RPMI8226 (cell line): ENCODE results near the gene MICOS13.
"Not testable (repeated sequence)": the region's sequence is repeated elsewhere in the genome, so short reads cannot be mapped to it uniquely, and the experiment has no call there.

Source experiments
- DNase-seq: peaks from one replicate; pipeline ENCODE4 v3.0.0-alpha.2; 2015

MICOS13 gene, protein sequence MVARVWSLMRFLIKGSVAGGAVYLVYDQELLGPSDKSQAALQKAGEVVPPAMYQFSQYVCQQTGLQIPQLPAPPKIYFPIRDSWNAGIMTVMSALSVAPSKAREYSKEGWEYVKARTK

DNA sequence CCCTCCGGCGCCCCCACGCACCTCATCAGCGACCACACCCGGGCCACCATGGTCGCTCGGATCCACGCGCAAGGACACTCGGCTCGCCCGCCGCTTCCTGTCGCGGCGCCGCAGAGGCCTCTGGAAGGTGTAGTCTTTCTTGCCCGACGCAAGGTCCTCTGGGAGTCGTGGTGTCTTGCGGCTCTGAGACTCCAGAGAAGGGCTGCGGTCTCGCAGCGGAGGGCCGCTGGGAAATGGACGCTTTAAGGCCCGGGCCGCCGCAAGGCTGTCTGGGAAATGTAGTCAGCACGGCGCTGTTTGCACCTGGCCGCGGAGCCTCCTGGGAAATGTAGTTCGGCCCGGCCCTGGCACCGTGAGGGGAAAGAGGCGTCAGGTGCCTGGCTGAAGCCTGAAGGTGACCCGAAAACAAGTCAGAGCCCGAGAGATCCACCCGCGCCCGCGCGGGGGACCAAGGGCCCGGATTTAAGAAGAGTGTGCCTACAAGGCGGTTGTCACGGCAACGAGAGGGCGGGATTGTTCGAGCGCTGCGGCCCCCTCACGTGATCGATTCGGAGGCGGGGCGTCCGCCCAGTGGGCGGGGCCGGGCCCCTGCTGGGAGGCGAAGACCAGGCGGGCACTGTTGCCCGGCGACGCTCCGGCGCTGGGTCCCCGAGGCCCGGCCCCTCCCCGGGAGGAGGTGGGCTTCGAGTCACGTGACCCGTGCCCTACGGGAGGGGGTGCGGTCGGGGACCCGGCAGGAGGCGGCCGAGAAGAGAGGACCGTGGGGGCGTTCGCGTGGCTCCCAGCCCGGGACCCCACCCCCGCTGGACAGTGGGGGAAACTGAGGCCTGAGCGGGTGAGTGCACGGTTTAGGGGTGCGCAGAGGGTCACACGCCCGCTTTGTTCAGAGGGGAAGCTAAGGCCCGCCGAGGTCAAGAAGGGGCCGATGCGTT, at the start of gene MICOS13, which contains the start of gene HSD11B1L:
Gene MICOS13 (minus strand): TSS at position 80 of the 932 bp plus-strand sequence. CDS start 30 bp downstream, at position 50.
Gene HSD11B1L (plus strand): TSS at position 591 of the 932 bp plus-strand sequence. CDS start 3,806 bp downstream, outside the sequence.
- peak; percentile 99 for DNase-seq

DNA sequence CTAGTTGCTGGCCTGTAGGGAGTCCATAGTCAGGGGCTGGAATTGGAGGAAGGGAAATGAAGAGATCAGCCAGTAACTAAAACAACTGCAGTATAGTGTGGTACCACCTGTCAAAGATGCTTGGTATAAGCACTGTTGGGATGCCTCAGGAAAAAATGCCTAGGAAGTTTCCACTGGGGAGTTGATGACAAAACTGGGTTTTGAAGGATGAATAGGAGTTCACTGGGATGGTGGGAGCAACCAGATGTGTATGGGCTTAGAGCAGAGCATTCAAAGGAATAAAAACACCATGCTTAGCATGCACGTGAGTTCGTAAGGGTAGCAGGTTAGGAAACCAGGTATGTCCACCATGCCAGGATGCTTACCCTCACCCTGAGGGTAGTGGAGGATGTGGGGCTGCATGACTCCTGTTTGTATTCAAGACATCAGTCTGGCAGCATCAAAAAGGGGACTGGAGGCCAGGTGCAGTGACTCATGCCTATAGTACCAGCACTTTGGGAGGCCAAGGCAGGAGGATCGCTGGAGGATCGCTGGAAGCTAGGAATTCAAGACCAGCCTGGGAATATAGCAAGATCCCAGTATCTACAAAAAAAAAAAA, 47.2 kb upstream of the MICOS13 start:
- DNase-seq = no peak

DNA sequence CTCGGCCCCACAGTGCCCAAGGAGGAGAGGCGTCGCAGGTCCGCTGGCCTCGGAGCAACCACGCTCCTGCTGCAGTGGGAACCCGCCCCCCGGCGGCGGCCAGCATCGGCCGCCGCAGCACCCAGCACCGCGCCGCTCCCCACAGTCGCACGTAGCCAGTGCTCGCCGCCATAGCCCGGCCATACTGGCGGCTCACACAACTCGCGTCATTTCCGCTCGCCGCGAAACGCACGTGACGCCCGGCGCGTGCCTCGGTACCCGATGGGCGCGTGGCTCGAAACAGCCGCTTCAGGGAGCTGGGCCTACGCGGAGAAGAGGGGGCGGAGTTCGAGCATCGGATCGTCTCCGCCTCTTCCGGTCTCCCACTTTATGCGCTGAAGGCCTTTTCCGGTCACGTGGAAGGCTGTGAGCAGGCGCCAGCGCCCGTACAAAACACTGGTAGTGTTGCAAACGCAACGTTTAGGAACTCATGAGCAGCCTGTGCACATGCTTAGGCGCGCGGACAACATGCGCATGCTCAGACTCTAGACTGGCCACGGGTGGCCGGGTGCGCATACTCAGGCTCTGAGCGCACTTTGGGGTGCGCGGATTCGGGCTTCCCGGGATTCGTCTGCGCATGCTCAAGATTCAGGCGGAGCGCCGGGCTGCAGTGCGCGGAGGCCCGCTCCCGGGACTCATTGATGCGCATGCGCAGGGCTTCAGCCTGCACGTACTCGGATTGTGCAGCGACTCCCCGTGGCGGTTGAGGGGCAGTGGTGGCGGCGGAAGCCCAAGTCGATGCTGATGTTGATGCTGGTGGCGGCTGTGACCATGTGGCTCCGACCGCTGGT, 39.9 kb upstream of the MICOS13 start, which contains the start of the genes CATSPERD and LONP1:
Gene CATSPERD (plus strand): TSS at position 677 of the 830 bp plus-strand sequence. CDS start 101 bp downstream, at position 778.
Gene LONP1 (minus strand): TSS at position 186 of the 830 bp plus-strand sequence. CDS start 14 bp downstream, at position 172.
- DNase-seq = peak; percentile 99

DNA sequence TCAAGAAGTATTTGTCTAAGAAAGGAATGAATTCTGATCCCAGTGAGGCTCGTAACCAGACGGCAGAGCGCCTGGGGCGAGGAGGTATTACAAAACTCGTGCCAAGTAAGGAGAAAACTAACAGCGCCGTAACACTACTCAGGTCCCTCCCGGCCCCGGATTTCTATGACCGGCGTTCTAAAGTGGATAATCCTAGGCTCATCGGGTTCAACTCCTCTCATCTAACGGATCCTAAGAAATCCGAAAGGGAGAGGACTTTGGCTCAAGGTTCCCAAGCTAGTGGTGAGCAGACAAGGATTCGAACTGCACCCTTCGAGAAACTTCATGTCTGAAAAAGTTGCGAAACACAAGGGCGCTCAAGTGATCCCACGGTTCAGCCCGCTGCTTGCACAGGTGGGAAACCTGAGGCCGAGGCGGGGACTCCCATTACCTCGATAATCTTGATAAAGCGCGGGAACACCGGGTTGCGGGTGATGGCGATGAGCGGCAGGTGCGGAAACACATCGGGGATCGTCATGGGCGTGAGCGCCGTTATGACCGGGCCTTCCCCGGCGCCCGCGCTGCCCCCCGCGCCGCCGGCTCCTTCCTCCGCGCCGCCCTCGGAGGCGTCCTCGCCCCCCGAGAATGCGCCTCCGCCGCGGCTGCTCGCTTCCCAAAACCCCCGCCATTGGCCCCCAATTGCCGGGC, 39.1 kb upstream of the MICOS13 start:
- DNase-seq = peak; percentile 42

DNA sequence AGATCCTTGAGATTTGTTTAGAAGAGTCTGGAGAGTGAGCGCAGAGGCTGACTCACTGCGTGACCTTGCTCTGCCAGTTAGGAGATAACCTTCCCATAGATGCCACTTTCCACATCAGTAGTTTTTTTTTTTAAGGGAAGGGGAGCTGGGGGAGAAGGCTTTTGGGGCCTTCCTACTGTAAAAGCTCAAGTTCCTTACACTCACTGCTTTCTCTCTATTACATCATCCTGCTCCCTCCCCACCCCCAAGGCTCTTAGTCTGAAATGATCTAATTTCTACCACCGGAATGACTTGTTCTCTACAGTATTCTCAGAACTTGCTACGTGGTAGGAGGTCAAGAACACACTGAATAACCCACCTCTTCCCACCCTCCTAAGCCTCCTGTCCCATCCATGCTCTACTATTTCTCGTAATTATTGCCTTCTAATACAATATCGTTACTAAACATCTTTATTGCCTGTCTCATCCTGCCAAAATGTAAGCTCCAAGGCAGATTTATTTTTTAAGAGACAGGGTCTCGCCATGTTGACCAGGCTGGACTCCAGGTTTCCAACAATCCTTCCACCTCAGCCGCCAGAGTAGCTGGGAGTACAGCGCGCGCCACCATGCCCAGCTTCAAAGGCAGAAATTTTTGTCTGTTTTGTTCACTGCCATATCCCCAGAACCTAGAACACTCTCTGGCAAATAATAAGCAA, 38.4 kb upstream of the MICOS13 start:
- peak; percentile 36 for DNase-seq

DNA sequence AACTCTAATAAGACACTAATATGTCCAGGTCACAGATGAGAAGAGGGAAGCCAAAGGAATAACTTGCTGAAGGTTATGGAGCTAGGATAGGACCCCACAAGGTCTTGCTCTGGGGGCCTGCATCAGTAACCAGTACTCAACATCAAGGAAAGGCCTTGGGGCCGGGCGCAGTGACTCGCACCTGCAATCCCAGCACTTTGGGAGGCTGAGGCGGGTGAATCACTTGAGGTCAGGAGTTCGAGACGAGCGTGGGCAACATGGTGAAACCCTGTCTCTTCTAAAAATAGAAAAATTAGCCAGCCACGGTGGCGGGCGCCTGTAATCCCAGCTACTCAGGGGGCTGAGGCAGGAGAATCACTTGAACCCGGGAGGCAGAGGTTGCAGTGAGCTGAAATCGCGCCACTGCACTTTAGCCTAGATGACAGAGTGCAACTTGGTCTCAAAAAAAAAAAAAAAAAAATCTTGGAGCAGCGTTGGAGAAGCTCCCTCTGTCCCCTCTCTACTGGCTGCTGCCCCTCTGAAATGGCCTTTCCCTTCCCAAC, 37.8 kb upstream of the MICOS13 start:
- no peak for DNase-seq

DNA sequence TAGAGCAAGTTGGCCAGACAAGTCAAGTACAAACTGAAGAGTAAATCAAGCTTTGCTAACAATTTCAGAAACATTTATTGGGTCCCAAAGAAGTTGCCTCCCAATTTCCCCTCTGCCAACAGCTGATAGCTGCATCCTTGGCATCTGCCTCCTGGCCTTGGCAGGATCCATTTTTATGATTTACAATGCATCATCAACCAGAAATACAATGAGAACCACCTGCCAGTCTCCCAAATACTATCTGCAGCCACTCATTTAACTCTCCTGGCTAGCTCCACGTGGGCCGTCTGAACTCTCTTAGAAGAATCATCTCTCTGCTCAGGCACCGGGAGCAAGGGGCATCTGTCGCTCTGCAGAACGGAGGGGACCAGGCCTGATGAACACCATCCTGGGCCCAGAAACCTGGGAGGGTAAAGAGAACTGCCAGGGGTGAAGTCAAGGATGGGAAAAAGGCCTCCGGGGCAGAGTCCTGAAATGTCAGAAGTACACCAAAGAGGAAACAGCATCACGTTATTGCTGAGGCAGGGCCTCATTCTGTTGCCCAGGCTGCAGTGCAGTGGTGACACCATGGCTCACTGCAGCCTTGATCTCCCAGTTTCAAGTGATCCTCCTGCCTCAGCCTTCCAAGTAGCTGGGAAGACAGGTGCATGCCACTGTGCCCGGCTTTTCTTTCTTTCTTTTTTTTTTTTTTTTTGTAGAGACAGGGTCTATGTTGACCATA, 37.1 kb upstream of the MICOS13 start:
- no peak for DNase-seq

DNA sequence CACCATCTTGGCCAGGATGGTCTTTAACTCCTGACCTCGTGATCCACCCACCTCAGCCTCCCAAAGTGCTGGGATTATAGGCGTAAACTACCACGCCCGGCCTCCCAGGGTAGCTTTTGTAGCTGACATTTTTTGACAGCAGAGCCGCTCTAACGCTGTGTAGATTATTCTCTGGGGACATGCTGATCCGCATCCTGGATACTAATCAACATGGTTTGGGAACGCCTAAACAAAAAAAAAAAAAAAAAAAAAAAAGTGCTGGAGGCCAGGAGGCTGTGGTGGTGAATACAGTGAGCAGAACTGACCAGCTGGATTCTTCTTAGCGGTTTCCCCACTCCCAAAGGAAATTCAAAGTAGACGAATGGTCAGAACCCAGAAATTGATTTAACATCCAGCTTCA, 34.5 kb upstream of the MICOS13 start:
- no peak for DNase-seq

DNA sequence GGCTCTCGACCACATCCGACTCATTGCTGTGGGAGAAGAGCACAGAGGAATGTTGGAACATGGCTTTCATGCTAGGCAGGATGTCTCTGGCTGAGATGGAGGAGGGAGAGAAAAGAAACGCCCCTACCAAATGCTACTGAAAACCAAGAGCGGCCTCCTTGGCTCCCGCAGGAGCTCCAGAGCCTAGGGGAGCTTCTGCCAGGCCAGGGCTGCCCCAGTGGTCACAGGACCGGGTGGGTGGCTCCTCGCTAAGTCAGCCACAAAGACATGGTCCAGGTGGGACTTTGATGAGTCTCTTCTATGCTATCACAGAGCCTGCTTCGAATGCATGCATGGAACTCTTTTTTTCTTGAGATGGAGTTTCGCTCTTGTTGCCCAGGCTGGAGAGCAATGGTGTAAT, 32.9 kb upstream of the MICOS13 start:
- DNase-seq = no peak

DNA sequence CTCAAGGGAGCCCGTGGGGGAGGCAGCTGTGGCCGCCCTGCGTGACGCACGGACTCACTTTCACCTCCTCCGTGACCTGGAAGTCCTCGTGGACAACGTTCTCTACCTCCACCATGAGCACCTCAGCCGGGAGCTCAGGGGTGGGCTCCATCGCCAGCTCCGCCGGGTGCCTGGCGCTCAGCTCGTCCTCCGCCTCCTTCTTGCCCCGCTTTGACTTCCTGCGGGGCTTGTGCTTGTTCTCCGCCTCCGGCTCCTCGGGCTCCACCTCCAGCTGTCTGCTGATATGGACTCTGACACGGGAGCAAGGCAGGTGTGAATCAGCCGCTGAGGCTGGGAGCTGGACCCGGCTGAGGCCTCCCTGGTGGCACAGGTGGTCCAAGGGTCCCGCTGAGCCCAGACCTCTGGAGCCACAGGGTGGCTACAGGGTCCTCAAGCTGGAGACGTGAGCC, 31.4 kb upstream of the MICOS13 start:
- no peak for DNase-seq

DNA sequence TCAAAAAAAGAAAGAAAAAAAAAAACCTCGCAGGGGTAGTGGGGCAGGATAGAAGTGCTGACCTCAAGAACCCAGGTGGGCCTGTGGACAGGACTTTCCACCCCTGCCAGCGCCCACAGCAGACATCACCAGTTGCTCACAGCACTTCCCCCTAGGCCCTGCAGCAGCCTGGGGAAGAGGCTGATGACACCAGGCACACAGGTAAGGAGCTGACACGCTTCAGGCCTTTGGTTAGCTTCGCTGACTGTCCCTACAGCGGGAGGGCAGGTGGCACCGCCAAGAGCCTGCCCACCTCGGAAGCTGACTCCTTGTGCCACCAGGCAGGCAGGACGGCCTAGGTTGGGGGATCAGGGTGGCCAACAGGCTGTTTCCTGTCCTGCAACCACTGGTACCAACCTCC, 30.7 kb upstream of the MICOS13 start:
- no peak for DNase-seq

DNA sequence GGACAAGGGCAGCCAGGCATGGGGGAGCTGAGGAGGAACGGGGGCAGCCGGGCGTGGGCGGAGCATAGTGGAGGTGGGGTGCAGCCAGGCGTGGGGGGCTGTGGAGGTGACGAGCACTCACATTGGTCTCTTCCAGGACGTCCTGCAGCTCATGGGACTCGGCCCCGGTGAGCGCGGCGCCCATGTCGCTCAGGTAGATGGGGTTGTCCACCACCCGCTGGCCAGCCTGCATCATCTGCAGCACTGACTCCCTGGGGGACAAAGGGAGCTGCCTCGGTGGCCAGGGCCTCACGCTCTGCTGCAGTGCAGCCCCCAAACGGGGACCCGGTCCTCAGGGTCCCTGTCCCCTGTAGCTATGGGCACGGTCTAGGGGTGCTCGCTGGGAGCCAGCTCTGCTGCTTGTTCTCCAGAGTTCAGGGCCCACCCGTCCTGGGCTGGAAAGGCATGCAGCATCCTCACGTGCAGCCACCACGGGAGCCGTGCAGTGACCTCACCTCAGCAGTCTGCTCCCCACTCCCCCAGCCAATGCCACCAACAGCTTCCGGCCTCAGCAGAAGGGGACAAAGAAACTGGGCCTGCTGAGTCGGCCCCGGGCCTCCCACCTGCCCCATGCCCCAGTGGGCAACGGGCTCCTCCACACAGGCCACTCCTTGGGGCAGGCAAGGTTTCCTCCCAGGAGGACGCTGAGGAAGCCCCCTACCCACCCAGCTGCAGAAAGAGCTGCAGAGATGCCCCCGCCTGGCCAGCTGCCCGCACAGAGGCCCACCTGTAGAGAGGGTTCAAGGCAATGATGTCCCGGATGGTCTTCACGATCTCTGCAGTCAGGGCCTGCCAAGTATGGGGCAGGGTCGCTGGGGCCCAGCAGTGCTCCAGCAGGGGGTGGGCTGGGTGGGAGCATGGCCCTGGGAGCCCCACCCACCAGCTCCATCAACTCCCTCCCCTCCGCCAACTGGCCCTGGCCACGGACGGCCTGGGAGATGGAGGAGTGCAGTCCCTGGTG, 27.6 kb upstream of the MICOS13 start:
- DNase-seq = no peak

DNA sequence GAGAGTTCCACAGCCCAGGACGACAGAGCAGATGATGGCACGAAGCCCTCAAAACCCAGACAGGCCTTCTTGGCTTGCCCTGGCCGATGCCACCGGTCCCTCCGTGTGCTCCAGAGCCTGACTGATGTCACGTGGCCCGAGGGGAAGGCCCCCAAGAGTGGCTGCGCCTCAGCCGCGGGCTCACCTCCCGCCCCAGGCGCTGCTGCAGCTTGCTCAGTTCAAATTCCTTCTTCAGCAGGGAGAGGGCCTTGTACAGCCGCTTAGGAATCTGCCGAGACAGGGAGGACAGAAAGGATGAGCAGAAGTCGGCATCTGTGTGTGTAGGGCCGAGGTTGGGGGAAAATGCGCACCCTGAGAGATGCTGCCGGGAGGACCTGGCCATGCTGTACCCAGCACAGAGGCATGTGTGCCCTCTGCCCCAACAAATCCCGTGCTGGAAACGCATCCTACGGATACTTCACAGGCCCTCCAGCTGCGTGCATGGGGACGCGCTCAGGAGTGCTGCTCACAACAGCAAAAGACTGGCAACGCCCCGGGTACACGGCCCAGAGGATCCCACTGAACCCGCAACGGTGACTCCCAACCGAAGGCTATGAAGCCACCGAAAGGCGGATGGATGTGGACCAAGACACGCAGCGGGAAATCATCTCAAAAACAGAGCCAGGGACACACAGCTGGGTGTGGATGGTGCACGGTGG, 26.7 kb upstream of the MICOS13 start:
- no peak for DNase-seq

DNA sequence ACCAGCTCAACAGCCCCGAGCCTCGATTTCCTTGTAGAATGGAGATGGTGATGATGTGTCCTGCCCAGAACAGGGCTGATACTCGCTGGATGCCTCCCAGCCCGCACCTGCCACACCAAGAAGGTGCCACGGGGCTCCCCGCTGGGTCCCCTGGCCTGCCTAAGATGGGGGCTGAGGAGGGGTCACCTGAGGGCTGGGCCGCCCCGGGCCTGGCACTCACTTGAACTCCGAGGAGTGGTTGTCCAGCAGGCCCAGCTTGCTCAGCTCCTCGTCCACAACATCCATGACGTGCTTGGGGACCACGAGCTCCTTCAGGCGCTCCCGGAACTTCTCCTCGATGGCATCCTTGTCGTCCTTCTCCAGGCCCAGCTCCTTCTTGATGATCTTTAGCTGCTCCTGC, 25.2 kb upstream of the MICOS13 start:
- DNase-seq = no peak

DNA sequence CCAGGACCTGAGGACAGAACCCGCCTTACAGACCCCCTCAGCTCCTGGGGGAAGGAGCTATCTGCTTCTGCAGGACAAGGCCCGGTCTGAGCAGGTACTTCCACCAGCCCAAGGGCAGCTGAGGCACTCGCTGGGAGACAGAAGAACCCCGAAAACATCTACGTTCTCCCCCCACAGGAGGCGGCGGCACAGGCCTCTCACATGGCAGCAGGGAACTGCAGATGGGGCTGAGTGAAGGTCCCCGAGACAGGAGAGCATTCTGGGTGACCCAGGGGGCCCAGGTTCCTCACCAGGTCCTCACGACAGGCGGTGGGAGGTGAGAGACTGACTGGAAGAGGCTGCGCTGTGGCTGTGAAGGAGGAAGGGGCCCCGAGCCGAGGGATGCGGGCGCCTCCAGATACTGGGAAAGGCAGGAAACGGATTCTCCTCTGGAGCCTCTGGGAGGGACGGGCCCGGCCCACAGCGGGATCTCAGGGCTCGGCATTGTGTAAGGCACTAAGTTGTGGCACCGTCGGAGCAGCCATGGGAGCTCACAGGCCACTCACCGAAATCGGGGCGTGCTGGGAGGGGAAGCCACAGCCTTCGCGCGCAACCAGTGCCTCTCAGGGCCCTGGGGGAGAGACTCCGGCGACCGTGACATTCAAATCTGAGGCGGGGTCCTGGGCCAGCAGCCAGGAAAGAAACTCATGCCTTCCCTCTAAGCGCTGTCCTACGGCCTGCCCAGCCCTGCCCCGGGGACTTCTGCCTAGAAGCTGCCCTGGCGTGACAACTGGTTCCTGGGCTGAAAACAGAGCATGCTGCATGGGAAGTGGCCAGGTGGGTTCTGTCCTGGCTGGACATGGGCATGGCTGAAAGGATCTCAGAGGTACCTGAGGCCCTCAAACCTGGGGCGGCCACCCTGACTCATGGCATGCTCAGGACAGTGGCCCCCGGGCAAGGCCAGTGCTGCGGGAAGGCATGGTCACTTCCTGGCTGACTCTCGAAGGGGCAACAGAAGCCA, 23.8 kb upstream of the MICOS13 start:
- no peak for DNase-seq

DNA sequence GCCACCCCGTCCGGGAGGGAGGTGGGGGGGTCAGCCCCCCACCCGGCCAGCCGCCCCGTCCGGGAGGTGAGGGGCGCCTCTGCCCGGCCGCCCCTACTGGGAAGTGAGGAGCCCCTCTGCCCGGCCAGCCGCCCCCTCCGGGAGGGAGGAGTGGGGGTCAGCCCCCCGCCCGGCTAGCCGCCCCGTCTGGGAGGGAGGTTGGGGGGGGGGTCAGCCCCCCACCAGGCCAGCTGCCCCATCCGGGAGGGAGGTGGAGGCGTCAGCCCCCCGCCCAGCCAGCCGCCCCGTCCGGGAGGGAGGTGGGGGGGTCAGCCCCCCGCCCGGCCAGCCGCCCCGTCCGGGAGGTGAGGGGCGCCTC, 21.7 kb upstream of the MICOS13 start:
- not testable (repeated sequence) for DNase-seq

DNA sequence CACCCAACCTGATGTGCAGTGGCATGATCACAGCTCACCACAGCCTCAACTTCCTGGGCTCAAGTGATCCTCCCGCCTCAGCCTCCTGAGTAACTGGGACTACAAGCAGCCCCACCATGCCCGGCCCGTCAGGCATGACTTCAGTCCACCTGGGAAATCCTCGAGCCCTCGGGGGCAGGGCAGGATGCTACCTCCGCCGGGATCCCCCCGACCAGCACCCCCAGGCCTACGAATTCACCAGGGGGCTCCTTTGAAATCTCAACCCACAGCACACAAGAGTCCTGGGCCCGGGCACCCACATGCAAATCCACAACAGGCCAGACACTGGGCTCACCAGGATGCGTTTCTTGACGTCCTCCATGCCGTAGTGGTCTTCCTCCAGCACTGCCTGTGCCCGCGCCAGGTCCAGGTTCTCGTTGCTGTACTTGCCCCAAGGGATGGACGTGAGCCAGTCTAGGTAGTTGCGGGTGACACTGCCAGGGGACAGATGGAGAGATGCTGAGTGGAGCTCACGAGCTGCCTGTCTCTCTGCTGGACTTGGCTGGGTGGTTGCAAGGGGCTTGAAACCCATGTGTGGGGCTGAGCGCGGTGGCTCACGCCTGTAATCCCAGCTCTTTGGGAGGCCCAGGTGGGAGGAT, 20.3 kb upstream of the MICOS13 start:
- DNase-seq = no peak
